Ovary (tissue), 3 donors: Measurements from ENCODE around the gene CATSPER1.

Experiments used
- CTCF ChIP-seq, 3 donors: fragments of 450-650 bp in 2 of 3; fragments of 200-600 bp in 1 of 3; IDR thresholded peaks; one replicate each; pipeline versions ENCODE4 v1.5.1 to v1.8.0; 2016 to 2022; ENCODE audit warnings: antibody characterized with exemption in 3 of 3, mild to moderate bottlenecking in 1 of 3
- EP300 ChIP-seq: sonication (generic); formaldehyde crosslinking; IDR thresholded peaks from one replicate; pipeline ENCODE4 v1.6.1; 2017; ENCODE audit warnings: antibody characterized with exemption
- donor health status: DM: no; HTN: no; CAD: no.

GRCh38 chr11:66013762-66014100 is 12.5 kb downstream of the CATSPER1 start:
- TF ChIP-seq CTCF (IDR thresholded peaks at IDR 0.05) (no peak), EP300 (no peak)
